ENCODE results near the gene SLC6A1. TPM values are rescaled to one million over a fixed set of nuclear protein-coding genes. Genes with fewer than 3 reads are reported as not detected.

Gene SLC6A1
- total RNA-seq, 3 donors from 2014 or later, result not detected

DNA sequence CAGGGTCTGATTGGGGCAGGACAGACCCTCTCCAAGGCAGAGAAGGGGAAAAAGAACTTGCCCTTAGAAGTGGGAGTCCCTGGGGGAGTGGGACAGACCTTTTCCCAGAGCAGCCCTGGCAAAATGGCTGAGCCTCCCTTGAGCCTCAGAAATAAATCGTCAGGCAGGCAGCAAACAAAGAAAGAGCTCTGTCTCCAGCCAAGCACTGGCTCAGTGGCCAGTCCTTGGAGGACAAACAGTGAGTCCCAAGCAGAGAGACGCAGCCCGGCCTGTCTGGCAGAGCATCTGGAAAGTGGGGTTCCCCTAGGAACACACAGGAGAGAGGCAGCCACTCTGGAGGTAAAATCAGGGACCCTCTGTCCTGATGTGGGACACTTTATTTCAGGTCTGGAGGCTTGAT, 1.8 kb downstream of the SLC6A1 start:
- Mint-ChIP-seq H3K9me3 (no peaks in the 10 kb centered on the region), H3K36me3 (ENCODE audit: insufficient read depth) (no peaks in the 10 kb centered on the region), H3K4me1 (ENCODE audit: low read depth) (peaks cover 4% of the 10 kb centered on the region), H3K27me3 (ENCODE audit: low read depth) (peaks cover 65% of the 10 kb centered on the region), H3K4me3 (no peak overlapping the region)
- DNase-seq, result no peak
- ATAC-seq, result no peak

DNA sequence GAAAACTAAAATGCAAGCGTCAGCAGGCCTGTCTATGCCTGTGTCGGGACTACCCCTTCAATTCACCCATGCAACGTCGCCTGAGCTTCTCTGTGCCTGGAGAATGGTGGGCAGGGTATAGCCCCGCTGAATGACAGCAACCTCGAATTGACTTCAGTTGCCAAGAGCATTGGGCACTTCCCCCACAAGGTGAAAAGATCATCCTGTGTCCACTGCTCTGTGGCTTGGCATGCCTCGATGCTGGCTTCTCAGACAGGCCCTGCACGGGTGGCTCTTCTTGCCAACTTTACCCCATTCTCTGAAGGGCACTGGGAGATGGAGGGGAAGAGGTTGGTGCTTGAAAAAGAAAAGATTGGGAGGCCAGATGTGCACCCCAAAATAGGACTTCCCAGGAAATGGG, 3.3 kb downstream of the SLC6A1 start:
- DNase-seq, result no peak
- no peak for ATAC-seq
- Mint-ChIP-seq H3K4me3 (no peak overlapping the region), H3K36me3 (ENCODE audit: insufficient read depth) (no peaks in the 10 kb centered on the region), H3K4me1 (ENCODE audit: low read depth) (peaks cover 4% of the 10 kb centered on the region), H3K27me3 (ENCODE audit: low read depth) (peaks cover 66% of the 10 kb centered on the region), H3K9me3 (no peaks in the 10 kb centered on the region)

DNA sequence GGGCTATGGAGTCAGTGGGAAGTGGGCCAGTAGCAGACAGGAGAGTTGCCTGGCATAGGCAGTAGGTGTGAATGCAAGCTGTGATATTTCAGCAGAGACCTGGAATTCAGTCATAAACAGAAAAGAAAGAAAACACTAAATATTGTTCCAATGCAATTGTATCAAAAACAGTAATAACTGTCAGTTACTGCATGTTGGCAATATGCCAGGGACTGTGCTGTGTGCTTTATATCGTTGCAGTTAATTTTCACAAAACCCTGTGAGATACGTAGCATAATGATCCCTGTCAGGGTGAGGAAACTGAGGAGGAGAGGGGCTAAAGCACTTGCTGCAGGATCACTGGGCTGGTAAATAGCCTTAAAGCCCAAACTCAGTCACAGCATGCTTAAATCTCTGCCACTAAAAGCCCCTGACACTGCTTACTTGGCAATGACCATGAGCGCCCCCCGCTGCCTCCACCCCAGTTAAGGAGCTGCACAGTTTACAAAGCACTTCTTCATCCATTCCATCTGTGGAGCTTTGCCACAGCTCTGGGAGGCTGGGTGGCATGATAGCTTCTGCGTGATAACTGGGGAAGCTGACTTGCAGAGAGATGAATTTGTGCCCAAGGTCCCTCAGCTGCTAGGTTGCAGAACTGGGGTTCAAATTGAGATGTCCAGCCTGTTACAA, 3.9 kb downstream of the SLC6A1 start:
- Mint-ChIP-seq H3K27me3 (ENCODE audit: low read depth) (peaks cover 64% of the 10 kb centered on the region), H3K4me3 (no peak overlapping the region), H3K36me3 (ENCODE audit: insufficient read depth) (no peaks in the 10 kb centered on the region), H3K4me1 (ENCODE audit: low read depth) (peaks cover 4% of the 10 kb centered on the region), H3K9me3 (no peaks in the 10 kb centered on the region)
- no peak for DNase-seq
- ATAC-seq, result no peak

DNA sequence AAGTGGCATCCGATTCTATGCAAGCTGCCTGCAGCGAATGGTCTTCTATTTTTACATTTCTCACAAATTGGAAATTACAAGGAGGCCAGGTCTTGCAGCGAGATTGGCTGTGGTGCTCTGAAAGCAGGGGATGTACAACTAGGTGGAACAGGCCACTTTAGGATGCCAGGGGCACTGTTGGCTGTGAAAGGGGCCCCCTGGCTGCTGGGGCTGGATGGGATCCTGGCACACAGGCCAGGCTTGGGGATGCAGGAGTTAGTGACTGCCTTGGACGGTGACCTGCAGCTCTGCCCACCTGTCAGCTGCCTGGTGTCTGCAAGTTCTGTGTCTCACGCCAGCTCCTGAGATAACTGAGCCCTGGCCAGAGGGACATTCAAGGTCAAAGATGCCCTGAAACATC, 4.6 kb downstream of the SLC6A1 start:
- H3K4me1 Mint-ChIP-seq (ENCODE audit: low read depth), result no peaks in the 10 kb centered on the region
- ATAC-seq (no peak), DNase-seq (no peak)
- no peaks in the 10 kb centered on the region for H3K36me3 Mint-ChIP-seq (ENCODE audit: insufficient read depth)
- no peak overlapping the region for H3K4me3 Mint-ChIP-seq
- no peaks in the 10 kb centered on the region for H3K9me3 Mint-ChIP-seq
- peaks cover 57% of the 10 kb centered on the region for H3K27me3 Mint-ChIP-seq (ENCODE audit: low read depth)

DNA sequence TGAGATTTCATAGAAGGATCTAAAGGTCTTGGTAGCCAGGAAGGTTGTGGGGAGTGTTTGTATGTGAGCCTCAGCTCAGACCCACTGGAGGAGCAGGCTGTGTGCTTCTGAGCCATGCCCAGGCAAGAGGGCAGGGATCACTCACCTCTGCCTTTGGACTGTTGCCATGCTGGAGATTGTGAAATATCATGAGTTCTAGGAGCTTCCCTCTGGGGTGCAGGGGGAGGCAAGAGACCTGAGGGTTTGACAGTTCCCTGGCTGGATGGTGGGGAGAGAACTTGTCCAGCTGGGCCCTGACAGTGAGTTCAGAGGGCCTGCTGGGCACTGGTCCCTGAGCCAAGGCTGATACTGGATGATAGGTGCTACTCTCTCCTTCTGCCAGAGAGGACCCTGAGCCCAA, 6.0 kb downstream of the SLC6A1 start:
- Mint-ChIP-seq H3K36me3 (ENCODE audit: insufficient read depth) (no peaks in the 10 kb centered on the region), H3K4me3 (no peak overlapping the region), H3K27me3 (ENCODE audit: low read depth) (peaks cover 51% of the 10 kb centered on the region), H3K4me1 (ENCODE audit: low read depth) (no peaks in the 10 kb centered on the region), H3K9me3 (no peaks in the 10 kb centered on the region)
- no peak for DNase-seq
- no peak for ATAC-seq

DNA sequence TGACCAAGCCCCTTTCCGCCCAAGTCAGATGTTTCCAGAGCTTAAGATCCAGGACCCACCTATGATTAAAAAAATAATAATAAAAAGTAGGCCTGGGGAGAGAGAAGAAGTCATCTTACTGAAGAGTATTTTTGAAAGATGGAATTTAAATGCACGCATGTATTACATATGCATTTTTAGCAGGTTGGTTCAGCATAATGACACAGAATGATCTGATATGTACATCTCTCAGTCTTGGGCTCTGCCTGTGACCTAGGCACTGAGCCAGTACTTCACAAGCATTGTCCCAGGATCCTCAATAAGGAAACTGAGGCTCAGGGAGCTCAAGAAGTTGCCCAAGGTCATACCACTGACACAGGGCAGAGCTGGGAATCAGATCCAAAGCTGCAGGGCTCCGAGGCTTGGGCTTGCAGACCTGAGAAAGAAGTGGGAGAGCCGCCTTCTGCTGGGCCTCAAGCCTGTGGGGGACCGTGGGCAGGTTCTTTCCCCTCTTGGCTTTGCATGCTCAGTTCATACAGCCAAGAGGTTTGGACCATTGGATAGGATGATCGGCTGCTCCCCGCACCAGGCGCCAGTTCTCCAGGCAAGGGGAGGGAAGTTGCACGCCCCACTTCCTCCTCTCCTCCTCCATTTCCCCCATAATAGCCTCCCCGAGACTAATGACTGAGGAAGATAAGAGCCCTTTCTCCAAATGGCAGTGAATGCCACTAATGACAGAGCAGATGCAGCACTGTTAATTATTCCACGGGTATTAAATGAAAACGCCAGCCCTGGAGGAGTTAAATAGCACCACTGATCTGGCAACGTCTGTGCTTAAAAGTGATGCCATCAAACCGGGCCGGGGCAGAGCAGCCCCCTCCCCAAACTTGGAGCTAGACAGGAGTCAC, 6.9 kb downstream of the SLC6A1 start:
- H3K9me3 Mint-ChIP-seq, result no peaks in the 10 kb centered on the region
- DNase-seq, result no peak
- H3K4me1 Mint-ChIP-seq (ENCODE audit: low read depth), result no peaks in the 10 kb centered on the region
- ATAC-seq, result no peak
- H3K4me3 Mint-ChIP-seq, result no peak overlapping the region
- H3K36me3 Mint-ChIP-seq (ENCODE audit: insufficient read depth), result no peaks in the 10 kb centered on the region
- H3K27me3 Mint-ChIP-seq (ENCODE audit: low read depth), result peaks cover 44% of the 10 kb centered on the region

DNA sequence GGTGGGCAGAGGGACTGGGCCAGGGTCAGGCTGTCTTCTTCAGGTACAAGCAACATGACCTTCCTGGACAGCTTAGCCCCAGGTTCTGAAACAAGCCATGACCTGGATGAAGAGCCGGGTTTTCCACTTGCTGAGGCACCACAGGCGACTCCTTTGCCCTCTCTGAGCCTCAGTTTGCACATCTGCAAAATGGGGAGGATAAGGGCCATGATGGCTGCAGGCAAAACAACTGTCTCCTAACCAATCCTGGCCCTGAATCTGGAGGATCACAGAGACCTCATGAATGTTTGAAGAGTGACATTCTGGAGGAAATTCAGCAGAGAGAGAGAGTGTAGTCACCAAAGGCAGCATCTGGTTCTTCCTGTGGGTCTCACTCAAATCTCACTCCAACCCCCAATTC, 8.0 kb downstream of the SLC6A1 start:
- no peaks in the 10 kb centered on the region for H3K4me1 Mint-ChIP-seq (ENCODE audit: low read depth)
- H3K4me3 Mint-ChIP-seq, result no peak overlapping the region
- H3K9me3 Mint-ChIP-seq, result no peaks in the 10 kb centered on the region
- no peak for ATAC-seq
- DNase-seq, result no peak
- no peaks in the 10 kb centered on the region for H3K36me3 Mint-ChIP-seq (ENCODE audit: insufficient read depth)
- H3K27me3 Mint-ChIP-seq (ENCODE audit: low read depth), result peaks cover 33% of the 10 kb centered on the region

DNA sequence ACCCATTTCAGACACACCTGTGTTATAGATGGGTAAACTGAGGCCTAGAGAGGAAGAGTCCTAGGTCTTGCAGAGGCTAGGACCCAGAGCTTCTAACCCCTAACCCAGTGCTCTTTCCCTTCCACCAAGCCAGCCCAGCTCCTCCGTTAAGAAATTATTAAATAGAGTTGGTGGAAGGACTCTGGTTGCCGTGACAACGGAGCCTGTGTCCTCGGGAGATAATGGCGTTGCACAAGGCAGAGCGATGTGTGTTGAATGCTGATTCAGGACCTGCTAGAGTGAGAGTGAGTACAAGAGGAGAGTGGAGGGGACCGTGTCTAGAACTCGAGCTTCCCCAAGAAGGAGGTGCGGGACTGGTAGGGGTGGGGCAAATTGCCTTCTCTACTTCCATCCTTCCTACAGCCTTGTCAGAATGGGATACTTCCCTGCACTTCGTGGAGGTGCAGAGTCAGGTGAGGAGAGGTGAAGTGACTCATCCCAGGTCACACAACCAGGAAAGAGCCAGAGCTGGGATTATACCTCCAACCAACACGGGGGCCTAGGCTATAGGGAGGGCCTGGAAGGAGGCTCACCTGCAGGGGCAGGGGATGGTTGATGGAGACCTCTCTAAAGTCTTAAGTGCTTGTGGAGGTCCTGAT, 8.6 kb downstream of the SLC6A1 start:
- Mint-ChIP-seq H3K36me3 (ENCODE audit: insufficient read depth) (no peaks in the 10 kb centered on the region), H3K4me3 (no peak overlapping the region), H3K4me1 (ENCODE audit: low read depth) (no peaks in the 10 kb centered on the region), H3K9me3 (no peaks in the 10 kb centered on the region), H3K27me3 (ENCODE audit: low read depth) (peaks cover 27% of the 10 kb centered on the region)
- ATAC-seq (no peak), DNase-seq (no peak)

DNA sequence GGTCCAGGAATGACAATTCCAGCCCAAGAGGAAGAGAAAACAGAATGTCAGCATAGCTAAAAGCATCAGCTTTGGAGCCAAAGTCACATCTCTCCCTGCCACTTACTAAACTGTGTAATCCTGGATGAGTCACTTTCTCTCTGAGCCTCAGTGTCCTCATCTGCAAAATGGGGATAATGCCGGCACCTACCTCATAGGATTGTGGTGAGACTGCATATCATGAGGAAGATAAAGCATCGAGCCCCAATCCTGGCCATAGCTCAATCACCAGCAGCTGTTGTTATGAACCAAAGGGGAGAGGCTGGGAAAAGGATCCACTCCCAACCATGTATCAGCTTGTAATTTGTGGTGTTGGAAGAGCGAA, 9.1 kb downstream of the SLC6A1 start:
- Mint-ChIP-seq H3K36me3 (ENCODE audit: insufficient read depth) (no peaks in the 10 kb centered on the region), H3K27me3 (ENCODE audit: low read depth) (peaks cover 24% of the 10 kb centered on the region), H3K9me3 (no peaks in the 10 kb centered on the region), H3K4me1 (ENCODE audit: low read depth) (no peaks in the 10 kb centered on the region), H3K4me3 (no peak overlapping the region)
- DNase-seq (no peak), ATAC-seq (no peak)

DNA sequence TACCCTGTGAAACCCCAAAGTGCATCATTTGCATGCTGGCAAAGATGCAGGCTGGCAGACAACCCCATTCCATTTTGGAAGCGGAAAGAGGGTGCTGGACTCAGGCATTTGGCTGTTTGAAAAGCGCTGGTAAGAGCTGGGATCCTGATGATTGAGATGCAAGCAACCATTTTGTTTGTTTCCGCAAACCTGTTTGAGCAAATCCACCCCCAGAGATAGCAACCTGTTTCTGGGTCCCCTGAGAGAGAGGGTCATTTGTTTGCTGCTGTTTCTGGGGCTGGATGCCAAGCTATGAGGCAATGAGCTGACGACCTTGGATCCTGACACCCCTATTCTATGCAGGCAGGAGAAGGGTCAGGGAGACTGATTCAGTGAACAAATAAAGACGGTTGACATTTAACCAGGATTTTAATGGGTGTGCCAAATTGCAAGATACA, 9.8 kb downstream of the SLC6A1 start:
- no peak overlapping the region for H3K4me3 Mint-ChIP-seq
- peaks cover 24% of the 10 kb centered on the region for H3K27me3 Mint-ChIP-seq (ENCODE audit: low read depth)
- no peaks in the 10 kb centered on the region for H3K9me3 Mint-ChIP-seq
- H3K36me3 Mint-ChIP-seq (ENCODE audit: insufficient read depth), result no peaks in the 10 kb centered on the region
- DNase-seq (no peak), ATAC-seq (no peak)
- no peaks in the 10 kb centered on the region for H3K4me1 Mint-ChIP-seq (ENCODE audit: low read depth)

DNA sequence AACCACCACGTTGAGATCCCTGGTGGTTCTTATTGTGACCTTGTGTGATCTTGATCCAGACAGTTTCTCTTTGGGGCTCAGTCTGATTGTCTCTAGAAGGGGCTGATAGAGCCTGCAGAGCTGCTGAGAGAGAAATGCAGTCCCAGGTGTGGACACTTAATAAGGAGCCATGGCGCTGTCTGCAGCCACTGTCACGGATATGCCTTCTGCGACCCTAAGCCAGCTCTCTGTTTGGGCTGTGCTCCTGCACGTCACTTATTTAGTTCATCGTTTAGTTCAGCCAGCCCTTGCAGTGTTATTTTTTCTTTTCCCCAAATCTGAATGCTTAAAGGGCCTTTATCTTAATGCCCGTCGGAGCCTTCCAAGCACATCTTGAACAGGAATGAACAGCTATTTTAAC, 12.0 kb downstream of the SLC6A1 start:
- DNase-seq, result no peak
- no peaks in the 10 kb centered on the region for H3K36me3 Mint-ChIP-seq (ENCODE audit: insufficient read depth)
- no peaks in the 10 kb centered on the region for H3K9me3 Mint-ChIP-seq
- H3K4me3 Mint-ChIP-seq, result no peak overlapping the region
- no peak for ATAC-seq
- H3K4me1 Mint-ChIP-seq (ENCODE audit: low read depth), result no peaks in the 10 kb centered on the region
- H3K27me3 Mint-ChIP-seq (ENCODE audit: low read depth), result peaks cover 14% of the 10 kb centered on the region

DNA sequence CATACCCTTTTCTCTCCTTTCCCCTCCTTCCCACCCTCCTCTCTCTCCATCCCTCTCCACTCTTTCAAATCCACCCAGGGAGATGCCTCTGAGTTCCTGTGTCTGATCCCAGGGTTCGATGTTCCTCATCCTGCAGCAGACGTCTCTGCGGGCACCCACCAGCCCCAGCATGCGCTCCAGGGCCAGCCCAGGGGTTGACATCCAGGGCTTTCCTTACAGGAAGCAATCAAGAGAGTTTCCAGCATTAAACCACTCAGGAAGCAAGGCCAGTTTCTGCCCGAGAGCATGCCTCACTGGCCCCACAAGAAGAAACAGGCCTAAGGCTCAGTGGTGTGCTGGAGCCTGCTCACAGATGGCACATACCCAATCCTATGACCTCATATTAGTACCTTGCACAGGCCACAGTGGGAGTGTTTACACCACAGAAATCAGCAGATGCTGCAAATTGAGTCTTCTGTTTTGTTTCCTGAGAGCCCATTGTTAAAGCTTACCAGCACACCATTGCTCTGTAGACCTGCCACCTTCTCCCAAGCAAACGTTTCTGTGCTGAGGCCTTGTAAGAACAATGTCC, 13.2 kb downstream of the SLC6A1 start:
- DNase-seq, result no peak
- Mint-ChIP-seq H3K4me1 (ENCODE audit: low read depth) (no peaks in the 10 kb centered on the region), H3K36me3 (ENCODE audit: insufficient read depth) (no peaks in the 10 kb centered on the region), H3K27me3 (ENCODE audit: low read depth) (peaks cover 7% of the 10 kb centered on the region), H3K9me3 (no peaks in the 10 kb centered on the region), H3K4me3 (no peak overlapping the region)
- no peak for ATAC-seq

DNA sequence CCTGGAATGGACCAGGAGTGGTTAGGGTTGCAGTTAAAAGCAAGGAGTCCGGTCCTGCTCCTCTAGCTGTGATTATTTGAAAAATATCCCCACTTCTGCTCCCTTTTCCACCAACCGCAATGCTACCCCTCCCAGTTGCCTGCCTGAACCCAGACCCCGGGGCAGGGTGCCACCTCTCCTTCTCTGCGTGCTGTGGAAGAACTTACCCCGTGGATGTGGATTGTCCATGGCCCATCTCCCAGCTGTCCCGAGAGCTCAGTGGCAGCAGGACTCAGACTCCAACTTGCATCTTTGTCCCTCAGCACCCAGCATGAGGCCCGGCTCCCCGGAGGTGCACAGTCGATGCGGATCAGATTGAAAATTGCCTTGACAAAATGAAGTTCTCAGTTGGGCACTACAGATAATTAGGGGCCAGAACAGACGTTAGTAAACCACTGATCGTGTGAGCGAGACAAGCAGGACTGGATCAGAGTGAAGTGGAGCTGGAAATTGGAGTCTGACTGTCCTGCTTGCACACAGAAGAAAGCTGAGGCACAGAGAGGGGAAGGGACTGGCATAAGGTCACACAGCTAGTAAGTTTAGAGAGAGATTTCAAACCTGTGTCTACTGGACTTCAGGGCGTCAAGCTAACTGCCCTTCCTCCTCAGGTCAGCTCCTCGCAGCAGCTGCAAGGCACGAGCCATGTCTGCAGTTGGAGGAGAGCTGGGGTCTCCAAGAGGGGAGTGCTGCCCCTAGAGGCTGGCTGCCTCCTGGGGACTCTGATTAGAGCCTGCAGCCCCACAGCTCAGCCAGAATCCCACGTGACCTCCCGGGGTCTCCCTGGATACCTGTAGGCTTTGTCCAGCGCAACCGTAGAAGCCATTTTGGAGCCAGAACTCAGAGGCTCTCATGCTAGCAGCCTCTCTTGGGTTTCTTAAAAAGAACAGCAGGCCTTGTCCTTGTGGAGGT, 14.7 kb downstream of the SLC6A1 start:
- Mint-ChIP-seq H3K4me1 (ENCODE audit: low read depth) (no peaks in the 10 kb centered on the region), H3K27me3 (ENCODE audit: low read depth) (peaks cover 3% of the 10 kb centered on the region), H3K4me3 (no peak overlapping the region), H3K9me3 (no peaks in the 10 kb centered on the region), H3K36me3 (ENCODE audit: insufficient read depth) (no peaks in the 10 kb centered on the region)
- DNase-seq (no peak), ATAC-seq (no peak)

DNA sequence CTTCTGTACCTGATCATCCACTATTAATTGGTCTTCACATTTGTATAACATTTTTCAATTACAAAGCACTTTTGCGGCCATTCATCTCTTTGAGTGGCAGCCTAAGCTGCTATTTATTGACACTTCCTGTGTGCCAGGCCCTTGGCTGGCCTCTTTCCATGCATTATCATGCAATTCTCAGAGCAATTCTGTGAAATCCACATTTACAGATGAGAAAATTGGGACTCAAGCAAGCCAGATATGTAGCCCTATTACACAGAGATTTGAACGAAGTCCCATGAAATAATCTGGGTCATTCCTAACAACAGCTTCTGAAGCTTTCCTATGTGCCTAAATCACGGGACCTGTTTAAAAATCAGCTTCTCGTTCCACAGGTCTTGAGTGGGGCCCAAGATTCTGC, 17.4 kb downstream of the SLC6A1 start:
- no peaks in the 10 kb centered on the region for H3K4me1 Mint-ChIP-seq (ENCODE audit: low read depth)
- H3K36me3 Mint-ChIP-seq (ENCODE audit: insufficient read depth), result no peaks in the 10 kb centered on the region
- no peak for DNase-seq

More for the DNA sequence above, 17.4 kb downstream of the SLC6A1 start:
- peaks cover 6% of the 10 kb centered on the region for H3K27me3 Mint-ChIP-seq (ENCODE audit: low read depth)
- ATAC-seq, result no peak
- no peaks in the 10 kb centered on the region for H3K9me3 Mint-ChIP-seq
- H3K4me3 Mint-ChIP-seq, result no peak overlapping the region
